ENCODE measurements around the gene USP17L18. TPM values are rescaled to one million over a fixed set of nuclear protein-coding genes. Genes with fewer than 3 reads are reported as not detected.

Gene USP17L18
- total RNA-seq, 2 donors from 2014 or later: not detected

Other genes starting within 250 kb of the USP17L18 start
- gene FAM90A26, start 78.2 kb upstream of the USP17L18 start, total RNA-seq: not detected
- gene USP17L10, start 38.0 kb upstream of the USP17L18 start, total RNA-seq: not detected
- not detected for gene USP17L11, start 33.2 kb upstream of the USP17L18 start, total RNA-seq
- not detected for gene USP17L12, start 28.5 kb upstream of the USP17L18 start, total RNA-seq
- not detected for gene USP17L13, start 23.7 kb upstream of the USP17L18 start, total RNA-seq
- gene USP17L15, start 14.2 kb upstream of the USP17L18 start, total RNA-seq: under 1 TPM in 1 of 2 donors, not detected in 1; 0.14 TPM
- gene USP17L17, start 4.8 kb upstream of the USP17L18 start, total RNA-seq: not detected
- gene USP17L19, start 4.7 kb downstream of the USP17L18 start, total RNA-seq: not detected
- gene USP17L20, start 9.5 kb downstream of the USP17L18 start, total RNA-seq: not detected
- gene USP17L21, start 14.2 kb downstream of the USP17L18 start, total RNA-seq: not detected
- not detected for gene USP17L22, start 19.0 kb downstream of the USP17L18 start, total RNA-seq
- gene USP17L24, start 76.5 kb downstream of the USP17L18 start, total RNA-seq: not detected
- gene USP17L25, start 81.3 kb downstream of the USP17L18 start, total RNA-seq: not detected
- gene USP17L26, start 86.0 kb downstream of the USP17L18 start, total RNA-seq: not detected
- gene USP17L5, start 90.8 kb downstream of the USP17L18 start, total RNA-seq: not detected
- gene USP17L27, start 95.5 kb downstream of the USP17L18 start, total RNA-seq: not detected
- gene USP17L28, start 100.3 kb downstream of the USP17L18 start, total RNA-seq: not detected
- not detected for gene USP17L29, start 105.0 kb downstream of the USP17L18 start, total RNA-seq
- gene USP17L30, start 114.5 kb downstream of the USP17L18 start, total RNA-seq: not detected
- gene DEFB131A, start 195.8 kb downstream of the USP17L18 start, total RNA-seq: not detected

Data from posterior vena cava (tissue), 2 donors.